Putamen (tissue), 1 donor: ENCODE measurements around the gene SYK.

Source experiments
- DNase-seq: peaks from one replicate; pipeline ENCODE4 v3.0.0-alpha.2; 2016; ENCODE audit warnings: low spot score

SYK gene

DNA sequence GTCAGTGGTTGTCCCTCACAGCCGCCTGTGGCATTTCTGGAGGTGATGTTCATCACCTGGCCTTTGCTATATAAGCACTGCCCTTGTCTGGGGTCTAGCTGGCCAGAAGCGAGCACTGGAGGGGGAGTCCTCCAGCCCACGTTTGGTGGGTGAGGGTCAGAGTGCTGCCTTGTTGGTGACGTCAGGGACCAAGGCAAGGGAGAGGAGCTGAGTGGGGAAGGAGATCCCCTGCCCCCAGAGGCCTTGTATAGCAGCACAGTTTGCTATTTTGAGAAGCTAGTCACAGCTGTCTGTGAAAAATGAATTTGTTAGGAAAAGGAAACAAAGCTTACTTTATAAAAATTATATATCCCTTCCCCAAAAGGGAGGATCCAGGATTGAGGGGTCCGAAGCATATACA is 49.8 kb downstream of the SYK start:
- DNase-seq: no peak

GRCh38 chr9:90853945-90854344 is 52.3 kb downstream of the SYK start:
- DNase-seq: no peak

DNA sequence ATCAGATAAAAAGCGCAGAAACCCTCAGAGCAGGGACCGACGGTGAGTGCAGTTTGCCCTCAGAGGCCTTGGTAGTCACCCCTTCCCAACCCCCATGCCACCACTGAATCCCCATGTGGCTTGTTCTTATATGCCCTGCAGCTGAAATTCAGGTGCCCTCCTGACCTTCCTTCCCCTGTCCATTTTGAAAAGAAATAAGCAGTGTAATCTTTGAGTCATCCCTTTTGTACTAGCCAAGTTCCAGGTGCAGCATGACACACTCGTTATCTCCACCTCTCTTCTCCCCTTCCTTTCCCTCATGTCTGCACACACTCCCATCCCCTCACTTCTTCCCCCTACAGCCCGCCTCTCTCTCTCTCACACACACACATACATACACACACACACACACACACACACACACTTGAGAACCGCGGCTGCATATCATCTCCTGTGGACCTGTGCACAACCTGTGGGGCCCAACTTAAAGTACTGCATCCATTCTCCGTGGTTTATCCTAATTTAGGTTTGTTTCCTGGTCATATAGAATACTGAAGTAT is 53.1 kb downstream of the SYK start:
- DNase-seq: no peak

DNA sequence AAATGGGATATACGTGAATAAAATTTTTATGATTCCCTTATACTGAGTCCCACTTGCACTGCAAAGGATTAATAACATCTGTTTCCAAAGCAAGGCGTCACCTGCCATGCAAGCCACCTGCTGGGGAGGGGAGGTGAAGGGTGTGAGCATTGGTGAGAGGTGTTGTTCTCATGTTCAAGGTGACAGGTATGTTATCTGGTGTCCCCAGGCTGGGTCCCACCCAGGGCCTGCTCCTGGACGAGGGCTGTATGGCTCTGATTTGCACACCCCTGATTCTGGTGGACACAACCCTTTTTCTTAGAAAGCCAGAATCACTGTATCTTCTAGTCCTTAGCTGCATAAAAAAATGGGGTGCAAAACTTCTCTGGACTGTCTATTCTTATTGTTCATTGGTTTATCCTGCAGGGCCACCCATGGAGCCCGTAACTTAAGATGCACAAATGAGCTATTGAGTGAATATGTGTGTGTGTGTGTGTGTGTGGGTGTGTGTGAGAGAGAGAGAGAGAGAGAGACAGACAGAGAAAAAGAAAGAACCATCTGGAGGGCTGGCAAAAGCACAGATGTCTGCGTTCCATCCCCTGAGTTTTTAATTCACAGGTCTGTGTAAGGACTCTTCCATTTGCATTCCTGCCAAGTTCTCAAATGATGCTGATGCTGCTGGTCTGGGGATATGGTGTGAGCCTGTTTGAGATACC is 53.7 kb downstream of the SYK start:
- DNase-seq: no peak

- DNase-seq: no peak
These were observed 55.5 kb downstream of the SYK start for GRCh38 chr9:90857091-90857490.

DNA sequence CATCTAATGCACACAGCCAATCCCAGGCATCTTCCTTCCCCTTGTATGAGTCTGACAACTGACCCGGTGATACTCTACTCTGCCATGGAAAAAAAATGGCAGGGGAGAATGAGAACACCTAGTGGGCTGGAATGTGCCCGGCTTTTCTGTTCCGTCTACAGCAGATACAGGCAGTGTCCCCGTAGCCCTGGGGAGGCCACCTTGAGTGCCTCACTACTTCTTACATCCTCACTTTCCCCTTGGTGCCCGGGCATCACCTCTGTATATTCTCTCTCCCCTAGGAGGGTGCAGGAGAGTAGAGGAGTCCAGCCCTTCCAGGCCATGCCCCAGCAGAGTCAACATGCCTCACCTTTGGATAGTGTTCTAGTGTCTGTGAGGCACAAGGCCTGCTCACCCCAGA is 56.2 kb downstream of the SYK start:
- DNase-seq: no peak

DNA sequence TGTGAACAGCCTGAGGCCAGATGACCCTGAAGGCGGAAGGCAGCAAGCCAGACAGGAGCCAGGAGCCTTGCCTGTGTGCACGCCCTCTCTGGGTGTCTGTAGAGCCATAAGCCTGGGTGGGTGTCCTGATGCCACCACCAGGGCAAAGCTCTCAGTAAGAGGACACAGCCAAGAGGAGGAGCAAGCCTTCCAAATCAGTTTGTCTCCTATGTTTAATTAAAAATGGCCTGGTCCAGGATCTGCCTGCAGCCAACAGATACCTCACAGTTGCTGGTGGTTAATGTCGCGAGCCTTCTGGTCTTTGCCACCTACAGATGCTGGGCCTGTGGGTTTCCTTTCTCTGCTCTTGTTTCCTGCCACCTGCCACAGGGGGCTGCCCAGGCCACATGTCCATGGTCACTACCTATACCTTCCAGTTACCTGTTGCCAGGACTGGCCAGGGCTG is 56.9 kb downstream of the SYK start:
- DNase-seq: no peak

DNA sequence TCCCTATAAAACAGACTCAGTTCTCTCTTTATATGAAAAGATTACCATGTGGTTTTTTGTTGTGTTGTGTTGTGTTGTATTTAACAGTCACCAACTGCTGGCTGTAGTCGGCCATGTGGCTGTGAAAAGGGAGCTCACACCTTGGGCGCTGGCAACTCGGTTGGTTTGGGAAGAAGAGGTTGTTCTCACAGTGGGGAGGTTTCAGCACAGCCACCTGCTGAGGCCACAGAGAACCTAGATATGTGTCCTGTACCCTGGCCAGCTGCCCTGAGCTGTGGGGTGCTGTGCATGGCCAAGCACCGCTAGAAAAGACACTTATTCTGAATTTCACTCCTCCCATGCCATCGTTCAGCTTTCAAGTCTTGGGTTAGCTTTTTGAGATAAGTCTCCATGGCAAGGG is 58.8 kb downstream of the SYK start:
- no peak for DNase-seq

DNA sequence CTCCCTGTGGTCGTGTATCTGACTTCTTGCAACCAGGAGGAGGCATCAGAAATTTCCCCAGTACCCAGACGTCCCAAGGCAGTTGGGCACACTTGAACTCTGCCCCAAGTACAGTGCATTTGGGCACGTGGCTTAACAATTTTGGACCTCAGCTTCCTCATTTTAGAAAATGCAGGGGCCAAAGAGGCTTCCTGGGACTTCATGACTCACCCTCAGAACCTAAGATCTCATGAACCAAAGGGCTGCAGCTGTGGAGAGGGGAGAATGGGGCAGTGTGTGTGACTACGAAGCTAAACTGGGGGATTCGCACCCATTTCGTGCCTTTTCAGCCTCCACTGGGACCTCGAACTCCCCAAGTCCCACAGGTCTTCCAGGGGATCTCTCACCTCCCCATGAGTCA is 59.2 kb downstream of the SYK start:
- no peak for DNase-seq

GRCh38 chr9:90861380-90861779 is 59.8 kb downstream of the SYK start:
- no peak for DNase-seq

DNA sequence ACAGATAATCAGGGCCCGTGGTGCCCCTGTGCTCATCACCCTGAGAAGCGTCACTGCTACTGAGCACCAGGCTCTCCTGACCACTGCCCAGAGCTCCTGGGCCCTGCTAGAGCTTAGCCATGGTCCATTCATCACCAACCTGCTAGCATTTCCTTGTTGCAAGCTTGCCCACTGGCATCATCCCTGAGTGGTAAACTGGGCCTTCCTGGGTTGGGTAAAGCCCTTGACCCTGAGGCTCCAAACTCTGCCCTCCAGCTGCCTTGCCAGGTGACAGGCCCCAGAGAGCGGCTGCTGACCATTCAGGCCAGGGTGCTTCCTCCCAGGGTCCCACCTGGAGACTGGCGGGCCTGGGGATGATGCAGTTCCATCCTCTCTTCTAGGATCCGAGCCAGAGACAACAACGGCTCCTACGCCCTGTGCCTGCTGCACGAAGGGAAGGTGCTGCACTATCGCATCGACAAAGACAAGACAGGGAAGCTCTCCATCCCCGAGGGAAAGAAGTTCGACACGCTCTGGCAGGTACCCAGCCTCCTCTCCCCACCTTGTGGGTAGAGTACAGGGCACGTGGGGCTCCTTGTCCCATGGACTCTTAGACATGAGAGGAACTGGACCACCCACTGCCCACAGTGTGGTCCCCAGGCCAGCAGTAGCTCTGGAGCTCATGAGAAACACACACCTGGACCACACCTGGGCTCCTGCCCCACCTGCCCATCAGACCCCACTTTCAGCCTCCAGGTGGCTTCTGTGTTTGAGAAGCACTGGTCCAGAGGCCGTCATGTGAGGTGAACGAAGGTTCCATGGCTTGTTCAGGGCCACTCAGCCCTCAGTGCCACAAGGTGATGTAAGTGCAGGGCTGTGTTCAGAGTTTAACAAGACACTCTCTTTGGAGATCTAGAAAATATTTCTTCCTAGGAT is 60.5 kb downstream of the SYK start:
- DNase-seq: no peak

DNA sequence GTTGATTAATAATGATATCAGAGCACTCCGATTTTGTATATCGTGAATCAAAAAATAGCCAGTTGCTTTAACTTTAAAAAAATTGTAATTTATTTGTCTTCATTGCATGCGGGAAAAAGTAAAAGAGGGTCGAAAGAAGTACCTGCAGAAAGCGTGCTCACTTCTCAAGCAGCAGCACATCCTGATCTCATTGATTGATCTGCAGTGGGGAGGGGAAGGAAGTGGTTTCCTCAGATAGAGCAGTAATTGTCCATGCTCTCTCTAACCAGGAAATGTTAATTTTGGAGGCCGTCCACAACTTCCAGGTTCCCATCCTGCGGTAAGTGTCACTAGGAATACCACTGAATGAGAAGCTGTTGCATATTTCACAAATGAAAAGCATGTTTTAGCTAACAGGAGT is 63.2 kb downstream of the SYK start:
- DNase-seq: no peak

GRCh38 chr9:90867101-90867500 is 65.5 kb downstream of the SYK start:
- DNase-seq: no peak

- no peak for DNase-seq
These were observed 66.9 kb downstream of the SYK start for GRCh38 chr9:90868555-90868954.

GRCh38 chr9:90869361-90869760 is 67.7 kb downstream of the SYK start:
- no peak for DNase-seq

DNA sequence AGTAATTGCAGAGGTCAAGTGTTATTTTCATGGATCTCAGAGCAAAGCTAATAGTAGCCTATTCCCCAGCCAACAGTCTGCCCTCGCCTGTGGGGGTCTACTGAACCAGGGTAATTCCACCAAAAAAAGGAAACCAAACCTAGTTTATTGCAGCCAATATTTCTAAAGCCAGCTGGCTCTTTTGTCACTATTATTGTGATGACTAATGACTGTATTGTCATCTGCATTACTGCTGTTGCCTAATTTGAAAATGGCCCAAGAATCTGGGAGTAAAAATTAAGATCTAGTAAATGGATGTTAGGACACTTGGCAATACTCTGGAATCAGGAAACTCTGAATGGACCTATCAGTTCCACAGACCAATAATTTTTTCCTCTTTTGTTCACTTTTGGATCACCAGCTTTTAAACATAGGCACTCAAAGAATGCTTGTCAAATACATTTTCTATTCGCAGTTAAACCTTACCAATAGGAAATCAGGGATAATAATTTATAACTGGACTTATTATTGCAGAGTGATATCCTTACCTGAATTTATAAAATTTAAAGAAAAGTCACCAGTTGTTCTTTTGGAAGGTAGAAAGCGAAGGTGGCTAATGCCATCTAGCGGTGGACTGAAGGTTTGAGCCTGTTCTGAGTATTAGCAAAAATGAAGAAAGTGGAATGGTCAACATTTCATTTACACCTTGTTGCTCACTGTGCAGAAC is 69.2 kb downstream of the SYK start:
- DNase-seq: peak; percentile 18

DNA sequence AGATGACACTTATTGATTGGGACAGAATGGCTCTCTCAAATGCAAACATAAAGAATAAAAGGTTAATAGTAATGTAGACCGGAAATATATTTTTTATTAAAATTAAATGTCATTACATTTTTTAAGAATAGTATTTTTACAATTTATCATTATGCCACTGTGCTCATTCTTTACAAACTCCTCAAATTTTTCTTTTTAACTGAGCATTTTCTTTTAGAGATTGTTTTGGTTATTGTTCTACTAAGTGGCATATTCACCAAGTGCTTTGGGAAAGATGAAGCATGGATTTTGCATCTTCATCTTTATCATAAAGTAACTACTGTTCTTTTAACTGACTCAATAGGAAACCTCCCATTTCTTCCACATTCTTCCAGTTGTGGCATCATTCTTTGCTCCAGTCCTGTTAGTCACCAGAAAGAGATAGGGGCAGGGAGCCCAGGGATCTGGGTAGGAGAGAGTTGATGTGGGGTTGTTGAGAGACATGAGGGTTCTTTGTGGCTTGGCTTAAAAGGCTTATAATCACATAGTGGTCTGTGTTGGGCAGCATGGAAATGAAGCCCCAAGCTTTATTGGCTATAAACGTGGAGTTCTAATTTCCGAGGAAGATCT is 69.8 kb downstream of the SYK start:
- DNase-seq: no peak

DNA sequence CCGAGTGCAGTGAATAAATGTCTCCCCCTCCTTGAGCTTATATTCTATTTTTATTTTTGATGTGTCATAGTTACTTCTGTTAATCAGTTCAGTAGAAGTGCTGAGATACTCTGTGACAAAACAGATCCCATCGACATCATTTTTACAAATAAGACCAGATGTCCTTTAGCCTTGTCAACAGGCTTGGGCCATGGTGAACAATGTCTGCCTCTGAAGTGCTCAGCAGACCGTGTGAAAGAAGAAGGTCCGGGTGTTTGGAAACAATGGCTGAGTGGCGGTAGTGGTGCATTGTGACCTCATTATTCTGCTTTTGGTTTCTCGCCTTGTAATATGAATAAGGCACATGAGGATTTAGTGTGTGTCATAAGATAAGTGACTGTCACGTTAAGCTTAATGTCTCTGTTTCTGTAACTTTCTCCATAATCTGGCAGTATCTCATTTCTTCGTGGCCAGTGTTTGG is 71.2 kb downstream of the SYK start:
- no peak for DNase-seq

GRCh38 chr9:90873422-90873821 is 71.8 kb downstream of the SYK start:
- DNase-seq: no peak

GRCh38 chr9:90874194-90874593 is 72.6 kb downstream of the SYK start:
- DNase-seq: no peak

DNA sequence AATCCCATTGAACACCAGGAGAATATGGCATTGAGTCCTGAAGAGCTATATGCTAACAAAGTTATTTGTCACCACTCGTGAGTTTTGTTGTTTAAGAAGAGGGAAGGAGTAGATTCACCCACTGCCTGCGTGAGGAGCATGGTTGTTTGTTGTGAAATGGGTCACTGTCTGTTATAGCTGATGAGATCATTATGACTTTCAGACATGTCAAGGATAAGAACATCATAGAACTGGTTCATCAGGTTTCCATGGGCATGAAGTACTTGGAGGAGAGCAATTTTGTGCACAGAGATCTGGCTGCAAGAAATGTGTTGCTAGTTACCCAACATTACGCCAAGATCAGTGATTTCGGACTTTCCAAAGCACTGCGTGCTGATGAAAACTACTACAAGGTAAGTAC is 76.9 kb downstream of the SYK start:
- DNase-seq: no peak

GRCh38 chr9:90880066-90880465 is 78.4 kb downstream of the SYK start:
- no peak for DNase-seq
